DOHH2 (cell line): ENCODE data around the gene TMEM235.
A peak's percentile ranks its signal among the peaks of the same experiment; 100 is the strongest.

Experiments
- H3F3A ChIP-seq: fragments of 200-600 bp; sonication (generic), shearing (Covaris generic); 2 replicates; pipeline ENCODE4 v1.6.0; 2016; ENCODE audit warnings: antibody characterized with exemption, mild to moderate bottlenecking; ENCODE audit not compliant: control insufficient read depth, insufficient read depth
- H3K27ac ChIP-seq: fragments of 200-600 bp; sonication (generic); 2 replicates; pipeline ENCODE4 v1.5.1; 2014; ENCODE audit warnings: low read depth, mild to moderate bottlenecking, low read length, moderate library complexity
- H3K27me3 ChIP-seq: fragments of 200-600 bp; sonication (generic); 2 replicates; pipeline ENCODE4 v1.6.1; 2014; ENCODE audit warnings: mild to moderate bottlenecking, low read length, mixed read lengths; ENCODE audit not compliant: control insufficient read depth
- H3K36me3 ChIP-seq: fragments of 200-600 bp; sonication (generic); 2 replicates; pipeline ENCODE4 v1.6.1; 2014; ENCODE audit warnings: mild to moderate bottlenecking, low read length, moderate library complexity, mixed read lengths; ENCODE audit not compliant: control insufficient read depth
- H3K4me1 ChIP-seq: fragments of 200-600 bp; sonication (generic); 2 replicates; pipeline ENCODE4 v1.6.1; 2014; ENCODE audit warnings: mild to moderate bottlenecking, low read length, mixed read lengths; ENCODE audit not compliant: control insufficient read depth
- H3K4me2 ChIP-seq: fragments of 200-600 bp; sonication (generic); 2 replicates; pipeline ENCODE4 v1.6.0; 2014; ENCODE audit warnings: mild to moderate bottlenecking, low read length, moderate library complexity
- H3K4me3 ChIP-seq: fragments of 200-600 bp; sonication (generic); 2 replicates; pipeline ENCODE4 v1.5.1; 2014; ENCODE audit warnings: mild to moderate bottlenecking, low read length, mixed read lengths
- H3K79me2 ChIP-seq: fragments of 200-600 bp; sonication (generic); 2 replicates; pipeline ENCODE4 v1.6.1; 2014; ENCODE audit warnings: mild to moderate bottlenecking, low read length, mixed read lengths; ENCODE audit not compliant: control insufficient read depth
- H3K9me2 ChIP-seq: fragments of 200-600 bp; sonication (generic); replicated peaks from 2 replicates; pipeline ENCODE4 v1.6.1; 2014; ENCODE audit warnings: mild to moderate bottlenecking, low read length, mixed read lengths; ENCODE audit not compliant: control insufficient read depth
- H3K9me3 ChIP-seq: fragments of 200-600 bp; sonication (generic); 2 replicates; pipeline ENCODE4 v1.6.1; 2014; ENCODE audit warnings: antibody characterized with exemption, low read length, mixed read lengths; ENCODE audit not compliant: control insufficient read depth, insufficient read depth
- H4K20me1 ChIP-seq: fragments of 200-600 bp; sonication (generic); 2 replicates; pipeline ENCODE4 v1.6.0; 2014; ENCODE audit warnings: low read depth, mild to moderate bottlenecking, antibody characterized with exemption, low read length, moderate library complexity; ENCODE audit not compliant: control insufficient read depth, insufficient read depth
- EZH2phosphoT487 ChIP-seq: fragments of 200-600 bp; sonication (generic); IDR thresholded peaks from 2 replicates; pipeline ENCODE4 v1.6.1; 2017; ENCODE audit warnings: borderline replicate concordance, mild to moderate bottlenecking, antibody characterized with exemption, low read length, moderate library complexity, mixed read lengths
- TF ChIP-seq, protein P1 (sequence below): fragments of 200-600 bp; sonication (generic); IDR thresholded peaks from one replicate; pipeline ENCODE4 v1.5.1; 2014; ENCODE audit warnings: antibody characterized with exemption, mild to moderate bottlenecking, low read depth, low read length; ENCODE audit not compliant: poor library complexity, severe bottlenecking

The TMEM235 gene

DNA sequence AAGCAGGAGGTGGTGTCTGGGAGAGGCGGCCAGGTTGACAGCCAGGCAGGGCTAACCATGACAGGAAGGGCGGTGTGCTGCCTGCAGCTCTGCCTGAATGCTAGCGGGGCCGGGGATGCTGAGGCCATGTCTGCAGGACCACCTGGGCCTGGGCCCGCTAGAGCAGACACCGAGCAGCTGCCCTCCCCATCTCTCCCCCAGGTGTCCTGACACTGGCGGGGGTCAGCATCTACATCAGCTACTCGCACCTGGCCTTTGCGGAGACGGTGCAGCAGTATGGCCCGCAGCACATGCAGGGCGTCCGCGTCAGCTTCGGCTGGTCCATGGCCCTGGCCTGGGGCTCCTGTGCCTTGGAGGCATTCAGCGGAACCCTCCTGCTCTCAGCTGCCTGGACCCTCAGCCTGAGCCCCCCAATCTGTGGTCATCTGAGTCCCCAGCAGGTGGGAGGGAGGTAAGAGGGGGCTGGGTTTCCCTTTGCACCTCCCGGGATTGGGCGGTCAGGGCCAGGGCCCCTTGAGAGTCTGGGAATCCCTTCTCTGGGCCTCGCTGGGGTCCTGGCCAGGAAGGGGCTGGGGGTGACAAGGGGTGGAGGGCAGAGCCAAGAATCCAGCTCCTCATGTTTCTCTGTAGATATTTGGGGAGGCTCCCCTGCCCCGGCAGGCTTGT, 7.5 kb downstream of the TMEM235 start:
- Histone ChIP-seq H3K27ac (peak overlapping the region; percentile 95), H3K9me3 (no peaks in the 10 kb centered on the region; the same call in 1 of the 2 replicates), H3K4me2 (peak overlapping the region; percentile 81), H3K4me3 (peak overlapping the region; percentile 56), H3K9me2 (no peaks in the 10 kb centered on the region), H4K20me1 (no peaks in the 10 kb centered on the region), H3K4me1 (peaks cover 57% of the 10 kb centered on the region), H3K79me2 (no peaks in the 10 kb centered on the region), H3F3A (peaks cover 30% of the 10 kb centered on the region), H3K36me3 (no peaks in the 10 kb centered on the region), H3K27me3 (no peaks in the 10 kb centered on the region)
- TF ChIP-seq, protein P1, sequence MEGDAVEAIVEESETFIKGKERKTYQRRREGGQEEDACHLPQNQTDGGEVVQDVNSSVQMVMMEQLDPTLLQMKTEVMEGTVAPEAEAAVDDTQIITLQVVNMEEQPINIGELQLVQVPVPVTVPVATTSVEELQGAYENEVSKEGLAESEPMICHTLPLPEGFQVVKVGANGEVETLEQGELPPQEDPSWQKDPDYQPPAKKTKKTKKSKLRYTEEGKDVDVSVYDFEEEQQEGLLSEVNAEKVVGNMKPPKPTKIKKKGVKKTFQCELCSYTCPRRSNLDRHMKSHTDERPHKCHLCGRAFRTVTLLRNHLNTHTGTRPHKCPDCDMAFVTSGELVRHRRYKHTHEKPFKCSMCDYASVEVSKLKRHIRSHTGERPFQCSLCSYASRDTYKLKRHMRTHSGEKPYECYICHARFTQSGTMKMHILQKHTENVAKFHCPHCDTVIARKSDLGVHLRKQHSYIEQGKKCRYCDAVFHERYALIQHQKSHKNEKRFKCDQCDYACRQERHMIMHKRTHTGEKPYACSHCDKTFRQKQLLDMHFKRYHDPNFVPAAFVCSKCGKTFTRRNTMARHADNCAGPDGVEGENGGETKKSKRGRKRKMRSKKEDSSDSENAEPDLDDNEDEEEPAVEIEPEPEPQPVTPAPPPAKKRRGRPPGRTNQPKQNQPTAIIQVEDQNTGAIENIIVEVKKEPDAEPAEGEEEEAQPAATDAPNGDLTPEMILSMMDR = no peak
- no peak for TF ChIP-seq EZH2phosphoT487

GRCh38 chr17:78239489-78239931, 8.1 kb downstream of the TMEM235 start:
- Histone ChIP-seq H3F3A (peaks cover 30% of the 10 kb centered on the region), H3K27me3 (no peaks in the 10 kb centered on the region), H3K36me3 (no peaks in the 10 kb centered on the region), H3K27ac (peak overlapping the region; percentile 95), H3K9me2 (no peaks in the 10 kb centered on the region), H3K4me1 (peaks cover 63% of the 10 kb centered on the region), H3K4me3 (peak overlapping the region; percentile 56), H4K20me1 (no peaks in the 10 kb centered on the region), H3K4me2 (peak overlapping the region; percentile 81), H3K79me2 (no peaks in the 10 kb centered on the region), H3K9me3 (no peaks in the 10 kb centered on the region; the same call in 1 of the 2 replicates)
- TF ChIP-seq, protein P1 = no peak
- TF ChIP-seq EZH2phosphoT487 = no peak

DNA sequence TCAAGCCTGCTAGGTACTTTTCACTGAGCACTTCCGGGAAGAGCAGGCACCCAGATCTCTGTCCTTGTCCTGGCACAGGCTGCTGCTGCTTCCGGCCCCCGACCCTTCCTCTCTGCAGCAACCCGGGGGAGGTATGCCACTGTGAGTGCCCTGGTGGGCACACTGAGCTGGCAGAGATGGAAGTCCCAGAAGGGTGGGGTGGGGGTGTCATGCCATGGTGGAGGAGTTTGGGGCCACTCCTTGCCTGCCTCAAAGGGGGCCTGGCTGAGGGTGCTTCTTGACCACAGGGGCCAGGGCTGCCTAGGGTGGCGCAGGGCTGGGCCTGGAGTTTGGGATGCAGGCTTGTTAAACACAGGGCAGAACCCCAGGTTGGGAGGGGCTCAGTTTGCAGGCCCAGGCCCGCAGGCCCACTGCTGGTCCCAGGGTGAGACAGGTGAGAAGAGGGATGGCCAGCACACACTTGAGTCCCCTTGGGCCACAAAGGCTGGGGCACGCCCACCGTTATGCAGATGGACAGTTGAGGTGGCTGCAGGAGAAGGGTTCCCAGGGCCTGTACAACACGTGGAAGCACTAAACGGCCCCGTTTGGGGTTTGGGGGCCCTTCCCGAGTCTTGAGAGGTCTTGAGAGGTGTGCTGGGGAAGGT, 8.7 kb downstream of the TMEM235 start:
- Histone ChIP-seq H3K4me1 (peaks cover 63% of the 10 kb centered on the region), H3K36me3 (no peaks in the 10 kb centered on the region), H3K4me2 (peak overlapping the region; percentile 81), H3K4me3 (0 out of 2 replicates have a peak overlapping the region, but pooled peaks have one; percentile 47), H3K27ac (peak overlapping the region; percentile 95), H3F3A (peaks cover 30% of the 10 kb centered on the region), H3K27me3 (no peaks in the 10 kb centered on the region), H4K20me1 (no peaks in the 10 kb centered on the region), H3K9me3 (no peaks in the 10 kb centered on the region; the same call in 1 of the 2 replicates), H3K79me2 (no peaks in the 10 kb centered on the region), H3K9me2 (no peaks in the 10 kb centered on the region)
- no peak for TF ChIP-seq EZH2phosphoT487
- TF ChIP-seq, protein P1 = no peak
